GM23248 (cell line): Measurements from ENCODE around the gene CFAP43.

ENCODE experiments used
- EZH2 ChIP-seq: fragments of 200-600 bp; sonication (generic); IDR thresholded peaks from 2 replicates; pipeline ENCODE4 v1.6.1; 2018; ENCODE audit warnings: antibody characterized with exemption, mild to moderate bottlenecking; ENCODE audit not compliant: insufficient read depth, poor library complexity, severe bottlenecking
- EZH2phosphoT487 ChIP-seq: fragments of 200-600 bp; sonication (generic); IDR thresholded peaks from 2 replicates; pipeline ENCODE4 v1.6.1; 2018; ENCODE audit warnings: antibody characterized with exemption, moderate library complexity, mild to moderate bottlenecking, low read depth; ENCODE audit not compliant: insufficient read depth

- TF ChIP-seq EZH2 = no peak
- no peak for TF ChIP-seq EZH2phosphoT487
Observed at GRCh38 chr10:104119996-104120395, 112.2 kb downstream of the CFAP43 start.
